Activated naive CD4-positive, alpha-beta T cell treated with anti-CD3 and anti-CD28 coated beads, Interleukin-2, amount 50 U/mL, for 24 hours (primary cell): ENCODE results near the gene CELA2B.

Source experiments
- H3K27ac Mint-ChIP-seq: one replicate; pipeline ENCODE4 v1.8.0; 2021; ENCODE audit warnings: mild to moderate bottlenecking, mixed read lengths
- H3K27me3 Mint-ChIP-seq: one replicate; pipeline ENCODE4 v1.8.0; 2021; ENCODE audit warnings: mixed read lengths
- H3K36me3 Mint-ChIP-seq: one replicate; pipeline ENCODE4 v1.8.0; 2021; ENCODE audit warnings: mixed read lengths
- H3K4me1 Mint-ChIP-seq: one replicate; pipeline ENCODE4 v1.8.0; 2021; ENCODE audit warnings: mixed read lengths
- H3K4me3 Mint-ChIP-seq: one replicate; pipeline ENCODE4 v1.8.0; 2021; ENCODE audit warnings: mild to moderate bottlenecking, mixed read lengths
- H3K9me3 Mint-ChIP-seq: one replicate; pipeline ENCODE4 v1.8.0; 2021; ENCODE audit warnings: mixed read lengths

The CELA2B gene

DNA sequence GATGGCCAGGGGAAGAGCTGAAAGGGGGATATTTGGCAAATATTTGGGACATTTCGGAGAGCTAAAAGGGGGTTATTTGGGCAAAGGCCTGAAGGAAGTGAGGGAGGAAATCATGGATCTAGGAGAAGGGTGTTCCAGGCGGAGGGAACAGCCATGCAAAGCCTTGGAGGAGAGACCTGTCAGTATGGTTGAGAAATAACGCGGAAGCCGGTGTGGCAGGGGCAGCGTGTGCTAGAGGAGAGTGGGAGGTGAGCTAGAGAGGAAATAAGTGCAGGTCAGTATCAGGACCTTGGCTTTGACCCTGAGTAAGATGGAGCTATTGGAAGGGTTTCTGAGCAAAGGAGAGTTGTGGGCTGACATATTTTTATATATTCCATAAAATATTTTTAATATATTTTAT, 34.7 kb upstream of the CELA2B start:
- H3K4me3 Mint-ChIP-seq: no peak overlapping the region
- H3K4me1 Mint-ChIP-seq: no peaks in the 10 kb centered on the region
- H3K9me3 Mint-ChIP-seq: no peaks in the 10 kb centered on the region
- no peaks in the 10 kb centered on the region for H3K36me3 Mint-ChIP-seq
- H3K27ac Mint-ChIP-seq: no peak overlapping the region
- no peaks in the 10 kb centered on the region for H3K27me3 Mint-ChIP-seq

DNA sequence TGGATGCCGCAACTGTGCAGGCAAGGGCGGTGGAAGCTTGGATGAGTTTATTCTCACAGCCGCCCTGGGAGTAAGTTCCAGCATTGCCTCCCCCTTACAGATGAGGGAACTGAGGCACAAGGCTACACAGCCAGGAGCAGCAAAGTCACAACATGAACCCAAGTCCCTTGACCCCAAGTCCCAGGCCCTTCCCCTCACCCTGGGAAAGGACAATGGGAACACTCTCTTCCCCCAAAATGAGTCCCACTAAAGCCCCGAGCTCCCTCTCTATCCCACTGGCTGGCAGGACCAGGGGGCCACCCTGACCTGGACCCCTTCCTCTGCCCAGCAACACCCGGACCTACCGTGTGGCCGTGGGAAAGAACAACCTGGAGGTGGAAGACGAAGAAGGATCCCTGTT, 33.8 kb upstream of the CELA2B start:
- Mint-ChIP-seq H3K27ac (no peak overlapping the region), H3K4me1 (no peaks in the 10 kb centered on the region), H3K36me3 (no peaks in the 10 kb centered on the region), H3K27me3 (peaks cover under 1% of the 10 kb centered on the region), H3K4me3 (no peak overlapping the region), H3K9me3 (no peaks in the 10 kb centered on the region)

DNA sequence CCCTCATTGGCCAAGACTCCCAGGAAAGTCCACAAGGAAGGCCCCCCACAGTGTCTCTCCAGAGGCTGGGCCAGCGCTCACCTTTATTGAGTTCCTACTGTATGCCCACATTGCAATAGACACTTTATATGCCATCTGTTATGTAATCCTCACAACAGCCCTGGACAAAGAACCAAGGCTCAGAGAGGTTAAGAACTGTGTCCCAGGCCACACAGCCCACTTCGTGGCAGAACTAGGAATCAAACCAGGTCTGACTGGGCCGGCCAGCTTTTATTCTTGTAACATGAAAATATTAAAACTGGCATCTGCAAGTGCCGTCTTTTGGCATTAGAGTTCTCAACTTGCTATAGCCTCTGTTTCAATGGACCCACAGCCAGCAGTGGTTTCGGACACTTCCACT, 33.1 kb upstream of the CELA2B start:
- Mint-ChIP-seq H3K36me3 (no peaks in the 10 kb centered on the region), H3K27ac (no peak overlapping the region), H3K9me3 (no peaks in the 10 kb centered on the region), H3K4me3 (no peak overlapping the region), H3K27me3 (peaks cover 4% of the 10 kb centered on the region), H3K4me1 (no peaks in the 10 kb centered on the region)

DNA sequence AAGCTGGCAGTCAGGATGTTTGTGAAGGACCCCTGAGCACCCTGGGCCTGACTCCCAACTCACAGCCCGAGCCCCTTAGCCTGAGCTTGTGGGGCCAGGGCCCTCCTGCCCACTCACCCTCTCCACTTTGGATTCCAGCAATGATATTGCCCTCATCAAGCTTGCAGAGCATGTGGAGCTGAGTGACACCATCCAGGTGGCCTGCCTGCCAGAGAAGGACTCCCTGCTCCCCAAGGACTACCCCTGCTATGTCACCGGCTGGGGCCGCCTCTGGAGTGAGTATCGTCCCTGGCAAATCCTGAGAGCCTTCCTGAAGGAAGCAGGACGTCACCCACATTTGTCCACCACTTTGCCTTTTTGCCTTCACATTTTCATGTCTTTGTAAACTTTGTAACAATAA, 32.6 kb upstream of the CELA2B start:
- Mint-ChIP-seq H3K9me3 (no peaks in the 10 kb centered on the region), H3K27ac (no peak overlapping the region), H3K36me3 (no peaks in the 10 kb centered on the region), H3K27me3 (peaks cover 5% of the 10 kb centered on the region), H3K4me3 (no peak overlapping the region), H3K4me1 (no peaks in the 10 kb centered on the region)

DNA sequence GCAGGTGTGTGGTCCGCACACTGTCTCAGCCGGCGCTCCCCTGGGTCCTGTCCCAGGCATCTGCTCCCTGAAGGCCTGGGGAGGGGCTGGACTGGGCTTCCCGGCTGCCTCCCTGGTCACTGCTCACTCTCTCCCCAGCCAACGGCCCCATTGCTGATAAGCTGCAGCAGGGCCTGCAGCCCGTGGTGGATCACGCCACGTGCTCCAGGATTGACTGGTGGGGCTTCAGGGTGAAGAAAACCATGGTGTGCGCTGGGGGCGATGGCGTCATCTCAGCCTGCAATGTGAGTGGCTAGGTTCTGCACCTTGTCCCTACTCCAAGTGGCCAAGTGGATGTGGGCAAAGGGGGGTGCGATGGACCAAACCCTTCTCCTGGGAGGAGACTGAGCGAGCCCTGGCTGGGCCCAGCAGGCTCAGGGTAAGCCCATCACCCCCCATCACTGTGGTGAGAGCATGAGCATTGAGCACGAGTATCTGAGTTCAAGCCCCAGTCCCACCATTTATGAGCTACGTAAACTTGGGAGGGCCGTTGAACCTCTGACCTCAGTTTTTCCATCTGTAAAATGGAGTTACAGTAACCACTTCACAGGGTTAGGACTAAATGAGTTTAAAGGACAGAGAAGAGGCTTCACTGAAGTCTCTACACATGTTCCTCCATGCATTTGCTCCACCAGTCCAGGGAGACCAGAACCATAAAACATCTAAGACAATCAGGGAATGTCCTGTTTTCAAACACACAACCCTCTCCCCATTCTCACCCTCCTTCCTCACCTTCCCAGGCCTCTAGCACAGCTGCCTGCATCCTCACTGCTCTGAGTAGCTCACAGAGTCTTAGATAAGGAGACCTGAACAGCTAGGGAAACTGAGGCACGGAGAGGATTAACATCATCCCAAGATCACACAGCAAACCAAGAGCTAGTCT, 31.2 kb upstream of the CELA2B start:
- peaks cover 5% of the 10 kb centered on the region for H3K27me3 Mint-ChIP-seq
- peak overlapping the region; percentile 30 for H3K27ac Mint-ChIP-seq
- no peaks in the 10 kb centered on the region for H3K36me3 Mint-ChIP-seq
- no peaks in the 10 kb centered on the region for H3K9me3 Mint-ChIP-seq
- no peaks in the 10 kb centered on the region for H3K4me1 Mint-ChIP-seq
- H3K4me3 Mint-ChIP-seq: no peak overlapping the region

DNA sequence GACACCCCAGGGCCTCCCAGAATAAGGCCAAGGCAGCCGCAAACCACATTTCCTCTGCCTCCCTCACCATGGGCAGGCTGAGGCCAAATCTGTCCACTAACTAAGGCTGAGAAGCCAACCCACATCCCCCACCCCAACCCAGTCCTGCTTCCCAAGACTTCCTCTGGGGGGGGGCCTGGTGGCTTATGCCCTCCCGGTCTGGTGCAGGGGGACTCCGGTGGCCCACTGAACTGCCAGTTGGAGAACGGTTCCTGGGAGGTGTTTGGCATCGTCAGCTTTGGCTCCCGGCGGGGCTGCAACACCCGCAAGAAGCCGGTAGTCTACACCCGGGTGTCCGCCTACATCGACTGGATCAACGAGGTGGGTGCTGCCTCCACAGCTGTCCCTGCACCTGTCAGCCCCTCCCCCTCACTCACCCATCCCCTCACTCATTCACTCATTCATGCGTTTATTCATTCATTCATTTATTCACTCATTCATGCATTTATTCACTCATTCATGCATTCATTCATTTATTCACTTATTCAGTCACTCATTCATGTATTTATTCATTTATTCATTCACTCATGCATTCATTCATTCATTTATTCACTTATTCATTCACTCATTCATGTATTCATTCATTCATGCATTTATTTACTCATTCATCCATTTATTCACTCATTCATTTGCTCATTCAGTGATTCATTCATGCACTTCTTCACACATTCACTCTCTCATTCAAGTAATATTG, 30.3 kb upstream of the CELA2B start:
- H3K9me3 Mint-ChIP-seq: no peaks in the 10 kb centered on the region
- peaks cover 5% of the 10 kb centered on the region for H3K27me3 Mint-ChIP-seq
- peak overlapping the region; percentile 13 for H3K27ac Mint-ChIP-seq
- H3K36me3 Mint-ChIP-seq: no peaks in the 10 kb centered on the region
- H3K4me3 Mint-ChIP-seq: no peak overlapping the region
- H3K4me1 Mint-ChIP-seq: no peaks in the 10 kb centered on the region

DNA sequence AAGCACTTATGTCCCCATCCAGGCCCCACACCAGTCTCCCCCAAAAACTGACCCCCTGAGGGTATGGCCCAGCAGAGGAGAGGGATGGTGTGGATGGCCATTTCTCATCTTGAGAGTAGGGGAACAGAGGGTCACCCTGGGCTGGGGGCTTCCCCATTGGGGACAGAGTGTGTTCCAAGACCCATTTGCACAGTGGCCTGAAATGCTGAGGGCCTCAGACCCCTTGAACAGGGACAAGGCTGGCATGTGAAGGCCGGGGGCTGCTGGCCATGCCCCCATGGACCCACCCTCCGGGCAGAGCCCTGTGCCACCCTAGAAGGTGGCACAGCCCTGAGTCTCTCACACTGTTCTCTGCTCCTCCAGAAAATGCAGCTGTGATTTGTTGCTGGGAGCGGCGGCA, 29.7 kb upstream of the CELA2B start:
- Mint-ChIP-seq H3K27me3 (peaks cover 5% of the 10 kb centered on the region), H3K9me3 (no peaks in the 10 kb centered on the region), H3K36me3 (no peaks in the 10 kb centered on the region), H3K27ac (peak overlapping the region; percentile 13), H3K4me3 (no peak overlapping the region), H3K4me1 (no peaks in the 10 kb centered on the region)

DNA sequence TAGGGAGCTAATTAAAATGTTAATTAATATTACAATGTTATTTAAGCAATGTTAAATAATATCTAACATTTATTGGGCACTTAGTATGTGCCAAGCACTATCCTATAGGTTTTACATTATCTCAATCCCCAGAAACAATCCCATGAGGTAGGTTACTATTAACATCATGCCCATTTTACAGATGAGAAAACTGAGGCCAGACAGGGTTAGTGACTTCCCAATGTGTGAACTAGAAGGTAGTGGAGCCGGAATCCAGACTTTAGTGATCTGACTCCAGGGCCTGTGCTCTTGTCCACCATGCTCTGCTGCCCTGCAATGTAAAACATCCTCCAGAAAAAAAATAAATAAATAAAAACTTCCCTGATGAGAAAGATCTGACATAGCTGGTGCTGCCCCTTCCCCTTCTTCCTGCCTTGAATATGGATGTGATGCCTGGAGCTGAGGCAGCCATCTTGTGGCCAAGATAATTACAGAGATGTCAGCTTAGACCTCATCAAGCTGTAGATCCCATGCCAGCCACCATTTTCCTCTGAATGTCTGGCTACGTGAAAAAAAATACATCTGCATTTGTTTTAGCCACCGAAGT, 26.9 kb upstream of the CELA2B start:
- Mint-ChIP-seq H3K9me3 (no peaks in the 10 kb centered on the region), H3K4me3 (no peak overlapping the region), H3K27me3 (peaks cover 5% of the 10 kb centered on the region), H3K27ac (no peak overlapping the region), H3K4me1 (no peaks in the 10 kb centered on the region), H3K36me3 (no peaks in the 10 kb centered on the region)

DNA sequence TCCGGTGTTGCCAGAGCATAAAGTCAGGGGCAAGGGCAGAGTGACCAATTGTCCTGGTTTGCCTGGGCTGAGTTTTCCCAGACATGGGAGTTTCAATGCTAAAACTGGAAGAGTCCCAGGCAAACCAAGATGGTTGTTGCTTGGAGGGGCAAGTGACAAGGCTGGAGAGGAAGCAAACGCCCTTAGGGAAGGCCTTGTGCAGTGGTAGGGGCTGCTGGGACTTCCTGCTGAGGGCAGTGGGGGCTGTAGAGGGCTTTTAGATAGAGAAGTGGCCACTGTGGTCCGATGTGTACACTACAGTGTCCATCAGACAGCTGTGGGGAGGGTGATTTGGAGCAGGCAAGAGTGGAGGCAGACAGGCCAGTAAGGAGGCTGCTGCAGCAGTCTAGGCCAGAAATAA, 26.3 kb upstream of the CELA2B start:
- no peaks in the 10 kb centered on the region for H3K4me1 Mint-ChIP-seq
- no peaks in the 10 kb centered on the region for H3K36me3 Mint-ChIP-seq
- H3K9me3 Mint-ChIP-seq: no peaks in the 10 kb centered on the region
- peaks cover 5% of the 10 kb centered on the region for H3K27me3 Mint-ChIP-seq
- no peak overlapping the region for H3K27ac Mint-ChIP-seq
- no peak overlapping the region for H3K4me3 Mint-ChIP-seq

DNA sequence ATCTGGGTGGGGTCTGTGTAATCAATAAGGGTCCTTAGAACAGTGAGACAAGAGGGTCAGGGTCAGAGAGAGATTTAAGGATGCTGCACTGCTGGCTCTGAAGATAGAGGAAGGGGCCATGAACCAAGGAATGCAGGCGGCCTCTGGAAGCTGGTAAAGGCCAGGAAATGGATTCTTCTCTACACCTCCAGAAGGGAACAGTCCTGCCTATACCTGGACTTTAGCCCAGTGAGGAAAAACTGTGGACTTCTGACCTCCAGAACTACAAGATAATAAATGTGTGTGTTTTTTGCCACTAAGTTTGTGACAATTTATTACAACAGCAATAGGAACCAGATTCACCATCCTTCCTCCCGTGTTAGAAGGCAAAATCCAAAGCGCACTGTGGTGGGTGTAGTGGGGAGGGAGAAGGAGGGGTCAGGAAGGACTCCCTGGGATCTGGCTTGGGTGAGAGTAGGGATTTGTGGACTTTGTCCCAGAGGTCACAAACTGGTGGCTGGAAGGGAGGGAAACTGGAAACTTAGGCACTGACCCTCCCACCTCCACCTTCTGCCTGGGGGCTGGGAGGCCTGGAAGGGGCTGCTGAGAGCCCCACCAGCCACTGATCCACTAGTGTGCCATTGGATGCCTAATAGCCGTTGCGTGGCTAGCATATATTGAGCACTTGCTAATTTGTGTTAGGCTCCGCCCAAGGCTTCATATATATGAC, 24.7 kb upstream of the CELA2B start:
- no peaks in the 10 kb centered on the region for H3K9me3 Mint-ChIP-seq
- no peak overlapping the region for H3K27ac Mint-ChIP-seq
- H3K36me3 Mint-ChIP-seq: no peaks in the 10 kb centered on the region
- H3K27me3 Mint-ChIP-seq: peaks cover 5% of the 10 kb centered on the region
- H3K4me3 Mint-ChIP-seq: no peak overlapping the region
- H3K4me1 Mint-ChIP-seq: no peaks in the 10 kb centered on the region

DNA sequence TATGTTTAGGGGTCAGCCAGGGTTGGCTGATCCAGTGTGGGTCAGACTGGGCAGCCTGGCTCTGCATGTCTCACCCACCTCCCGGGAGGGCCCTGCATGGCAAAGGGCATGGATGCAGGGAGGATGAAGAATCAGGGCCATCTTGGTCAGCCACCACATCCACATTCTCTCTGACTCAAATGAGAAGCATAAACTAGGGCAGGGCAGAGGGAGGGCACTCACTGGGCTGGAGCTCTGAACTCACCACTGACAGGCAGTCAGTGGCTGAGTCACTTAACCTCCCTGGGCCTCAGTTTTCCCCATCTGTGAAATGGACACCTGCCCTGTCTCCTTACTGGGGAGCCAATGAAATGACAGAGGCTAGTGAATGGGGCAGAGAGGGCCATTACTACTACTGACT, 23.7 kb upstream of the CELA2B start:
- H3K4me3 Mint-ChIP-seq: no peak overlapping the region
- H3K36me3 Mint-ChIP-seq: no peaks in the 10 kb centered on the region
- H3K27ac Mint-ChIP-seq: no peak overlapping the region
- no peaks in the 10 kb centered on the region for H3K9me3 Mint-ChIP-seq
- H3K4me1 Mint-ChIP-seq: no peaks in the 10 kb centered on the region
- peaks cover 3% of the 10 kb centered on the region for H3K27me3 Mint-ChIP-seq

DNA sequence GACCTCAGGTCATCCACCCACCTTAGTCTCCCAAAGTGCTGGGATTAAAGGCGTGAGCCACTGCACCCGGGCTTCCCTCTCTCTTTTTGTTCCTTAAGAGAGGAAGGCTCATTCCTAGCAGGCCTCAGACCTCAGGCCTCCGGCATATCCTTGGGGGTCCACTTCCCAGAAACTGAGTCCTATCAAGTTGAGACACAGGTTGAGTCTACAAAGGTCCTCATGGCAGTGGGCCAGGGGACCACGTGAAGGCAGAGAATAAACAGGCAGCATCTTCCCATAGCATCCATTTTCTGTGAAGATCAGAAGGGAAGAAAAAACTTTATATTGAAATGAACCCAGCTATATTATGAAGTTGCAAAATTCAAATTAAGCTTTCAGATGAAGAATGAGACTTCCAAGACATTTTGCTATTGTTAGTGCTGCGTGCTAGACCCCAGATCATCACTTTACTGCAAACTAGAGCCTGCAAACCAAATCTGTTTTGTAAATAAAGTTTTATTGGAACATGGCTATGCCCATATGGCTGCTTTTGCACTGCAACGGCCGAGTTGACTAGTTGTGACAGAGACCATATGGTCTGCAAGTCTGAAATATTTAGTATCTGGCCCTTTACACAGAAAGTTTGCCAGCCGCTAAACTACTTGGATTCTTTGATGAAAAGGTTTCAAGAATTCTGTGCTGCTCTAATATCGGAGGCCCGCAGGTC, 22.9 kb upstream of the CELA2B start:
- Mint-ChIP-seq H3K4me3 (no peak overlapping the region), H3K27me3 (no peaks in the 10 kb centered on the region), H3K4me1 (no peaks in the 10 kb centered on the region), H3K36me3 (no peaks in the 10 kb centered on the region), H3K9me3 (no peaks in the 10 kb centered on the region), H3K27ac (no peak overlapping the region)

DNA sequence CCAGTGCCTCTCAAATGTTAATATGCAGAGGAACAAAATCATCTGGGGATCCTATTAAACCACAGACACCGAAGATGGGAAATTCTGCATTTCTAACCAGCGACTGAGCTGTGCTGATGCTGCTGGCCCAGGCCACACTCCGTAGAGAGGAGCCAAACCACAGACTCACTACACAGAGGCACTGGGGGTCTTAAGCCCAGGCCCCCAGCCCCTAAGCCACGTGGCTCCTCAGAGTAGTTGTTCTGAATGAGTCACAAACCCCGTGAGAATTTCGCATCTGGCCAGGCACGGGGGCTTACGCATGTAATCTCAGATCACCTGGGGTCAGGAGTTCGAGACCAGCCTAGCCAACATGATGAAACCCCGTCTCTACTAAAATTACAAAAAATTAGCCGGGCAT, 22.2 kb upstream of the CELA2B start:
- H3K4me3 Mint-ChIP-seq: no peak overlapping the region
- H3K27ac Mint-ChIP-seq: no peak overlapping the region
- H3K4me1 Mint-ChIP-seq: no peaks in the 10 kb centered on the region
- no peaks in the 10 kb centered on the region for H3K9me3 Mint-ChIP-seq
- no peaks in the 10 kb centered on the region for H3K36me3 Mint-ChIP-seq
- H3K27me3 Mint-ChIP-seq: no peaks in the 10 kb centered on the region

DNA sequence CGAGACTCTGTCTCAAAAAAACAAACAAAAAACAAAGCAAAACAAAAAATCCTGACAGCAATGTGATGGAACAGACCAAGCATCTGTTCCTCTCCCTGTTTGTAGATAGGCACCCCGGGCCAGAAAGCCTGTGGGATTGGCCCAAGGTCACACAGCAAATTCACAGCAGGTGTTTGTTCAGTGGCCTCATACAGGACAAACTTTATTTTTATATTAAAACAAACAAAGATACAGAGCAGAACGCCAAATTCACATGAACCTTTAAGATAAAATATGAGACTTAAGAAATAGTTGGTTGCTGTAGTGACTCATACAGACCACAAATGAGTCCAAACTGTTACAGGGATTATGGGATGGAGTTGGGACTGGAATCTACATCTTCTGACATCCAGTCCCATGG, 21.6 kb upstream of the CELA2B start:
- Mint-ChIP-seq H3K4me1 (no peaks in the 10 kb centered on the region), H3K9me3 (no peaks in the 10 kb centered on the region), H3K27ac (no peak overlapping the region), H3K4me3 (no peak overlapping the region), H3K27me3 (no peaks in the 10 kb centered on the region), H3K36me3 (no peaks in the 10 kb centered on the region)

DNA sequence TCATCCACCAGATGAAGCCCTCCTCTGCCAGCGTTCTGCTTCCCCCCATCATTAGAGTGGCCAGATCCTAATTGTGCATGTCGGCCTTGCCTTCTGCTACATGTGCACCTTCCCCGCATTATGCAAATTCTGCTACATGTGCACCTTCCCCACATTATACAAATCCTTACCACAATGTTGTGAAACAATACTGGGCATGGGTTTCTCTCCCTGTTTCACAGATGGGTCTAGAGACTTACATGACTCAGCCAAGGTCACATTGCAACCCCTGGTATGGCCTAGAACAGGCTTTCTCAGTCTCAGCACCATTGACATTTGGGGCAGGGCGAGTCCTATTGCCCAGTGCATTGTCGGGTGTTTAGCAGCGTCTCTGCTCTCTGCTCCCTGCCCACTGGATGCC, 20.4 kb upstream of the CELA2B start:
- no peak overlapping the region for H3K4me3 Mint-ChIP-seq
- H3K36me3 Mint-ChIP-seq: no peaks in the 10 kb centered on the region
- no peaks in the 10 kb centered on the region for H3K27me3 Mint-ChIP-seq
- H3K9me3 Mint-ChIP-seq: no peaks in the 10 kb centered on the region
- no peaks in the 10 kb centered on the region for H3K4me1 Mint-ChIP-seq
- no peak overlapping the region for H3K27ac Mint-ChIP-seq
